GM19025 (cell line): ENCODE data around the gene GDAP1L1.
"Not testable (repeated sequence)": the region's sequence is repeated elsewhere in the genome, so short reads cannot be mapped to it uniquely, and the experiment has no call there.

Experiments
- ATAC-seq: cut with Tn5 transposase; IDR thresholded peaks from one replicate; pipeline ENCODE4 v1.9.1; 2021; ENCODE audit warnings: mild to moderate bottlenecking, low read depth, moderate library complexity; ENCODE audit not compliant: unreplicated experiment

GDAP1L1 gene

GRCh38 chr20:44299011-44299535 lies 52.0 kb downstream of the GDAP1L1 start:
- not testable (repeated sequence) for ATAC-seq

GRCh38 chr20:44301285-44301684 lies 54.2 kb downstream of the GDAP1L1 start:
- ATAC-seq, result no peak

GRCh38 chr20:44302026-44302669 lies 55.0 kb downstream of the GDAP1L1 start:
- no peak for ATAC-seq

- no peak for ATAC-seq
These were observed 55.6 kb downstream of the GDAP1L1 start for GRCh38 chr20:44302736-44303135.

- no peak for ATAC-seq
These were observed 57.3 kb downstream of the GDAP1L1 start for GRCh38 chr20:44304383-44304782.

- ATAC-seq, result no peak
These were observed 59.8 kb downstream of the GDAP1L1 start for GRCh38 chr20:44306927-44307326.

- ATAC-seq, result no peak
These were observed 62.9 kb downstream of the GDAP1L1 start for GRCh38 chr20:44309763-44310663.

GRCh38 chr20:44310664-44311639 lies 63.8 kb downstream of the GDAP1L1 start, which contains the start of gene FITM2:
Gene FITM2 (minus strand): TSS chr20:44311202. CDS start chr20:44311148, 54 bp downstream.
- ATAC-seq, result peak; percentile 91

GRCh38 chr20:44314870-44315269 lies 67.8 kb downstream of the GDAP1L1 start:
- no peak for ATAC-seq

GRCh38 chr20:44319839-44320422 lies 72.8 kb downstream of the GDAP1L1 start:
- ATAC-seq, result no peak

GRCh38 chr20:44324343-44324742 lies 77.2 kb downstream of the GDAP1L1 start:
- no peak for ATAC-seq

GRCh38 chr20:44326391-44327159 lies 79.5 kb downstream of the GDAP1L1 start:
- no peak for ATAC-seq

- not testable (repeated sequence) for ATAC-seq
These were observed 80.6 kb downstream of the GDAP1L1 start for GRCh38 chr20:44327748-44328147.

GRCh38 chr20:44328428-44328827 lies 81.3 kb downstream of the GDAP1L1 start:
- ATAC-seq, result no peak
